ENCODE results near the gene UNC13D.

- no peak for TF ChIP-seq RAD21 (CRISPR knock-in tag; conservative IDR thresholded peaks at IDR 0.05 in 1 of 2, IDR thresholded peaks at IDR 0.05 in 1 of 2)
- no peak for TF ChIP-seq KLF1 (tag; IDR thresholded peaks at IDR 0.05)
- TF ChIP-seq PHTF2 (CRISPR knock-in tag; IDR thresholded peaks at IDR 0.05): no peak
- TF ChIP-seq ATF4 (CRISPR knock-in tag; IDR thresholded peaks at IDR 0.05): no peak
- no peak for TF ChIP-seq RFX5 (IDR thresholded peaks at IDR 0.05; ENCODE audit: low read depth, low read length)
- TF ChIP-seq TAF1 (IDR thresholded peaks at IDR 0.05; ENCODE audit: control insufficient read depth, extremely low read depth, insufficient read depth, low read length, severe bottlenecking): no peak
- no peak for TF ChIP-seq ETV5 (CRISPR knock-in tag; IDR thresholded peaks at IDR 0.05; ENCODE audit: low read depth)
- no peak for TF ChIP-seq CTCF (IDR thresholded peaks at IDR 0.05 in 2 of 3, conservative IDR thresholded peaks at IDR 0.05 in 1 of 3; ENCODE audit: insufficient read depth in 2 of 3, low read depth in 1 of 3, low read length in 3 of 3)
- no peak for TF ChIP-seq MEIS2 (IDR thresholded peaks at IDR 0.05; ENCODE audit: partially characterized antibody)
- TF ChIP-seq IRF1 (CRISPR knock-in tag; IDR thresholded peaks at IDR 0.05; ENCODE audit: borderline replicate concordance): no peak
- TF ChIP-seq MAFK (IDR thresholded peaks at IDR 0.05; ENCODE audit: low read length): no peak
- TF ChIP-seq YY1 (IDR thresholded peaks at IDR 0.05; ENCODE audit: borderline replicate concordance in 1 of 3, control insufficient read depth in 1 of 3, extremely low read depth in 1 of 3, insufficient read depth in 3 of 3, insufficient read length in 1 of 3, insufficient replicate concordance in 2 of 3, low read depth in 1 of 3, low read length in 2 of 3): no peak
- no peak for TF ChIP-seq CHD1 (IDR thresholded peaks at IDR 0.05; ENCODE audit: low read length)
- TF ChIP-seq CHD2 (IDR thresholded peaks at IDR 0.05; ENCODE audit: low read depth, low read length): no peak
These were observed 2.7 kb upstream of the UNC13D start for GRCh38 chr17:75846692-75847613.
